ENCODE data around the gene AVPR2.

- TF ChIP-seq CTCF (conservative IDR thresholded peaks at IDR 0.05) = no peak
- no peak for TF ChIP-seq EZH2 (IDR thresholded peaks at IDR 0.05; ENCODE audit: low read depth)
These were observed 24.0 kb upstream of the AVPR2 start for GRCh38 chrX:153880440-153880815.

Measured in PC-9 (cell line).